ENCODE data around the gene MAMDC2.

Gene MAMDC2

DNA sequence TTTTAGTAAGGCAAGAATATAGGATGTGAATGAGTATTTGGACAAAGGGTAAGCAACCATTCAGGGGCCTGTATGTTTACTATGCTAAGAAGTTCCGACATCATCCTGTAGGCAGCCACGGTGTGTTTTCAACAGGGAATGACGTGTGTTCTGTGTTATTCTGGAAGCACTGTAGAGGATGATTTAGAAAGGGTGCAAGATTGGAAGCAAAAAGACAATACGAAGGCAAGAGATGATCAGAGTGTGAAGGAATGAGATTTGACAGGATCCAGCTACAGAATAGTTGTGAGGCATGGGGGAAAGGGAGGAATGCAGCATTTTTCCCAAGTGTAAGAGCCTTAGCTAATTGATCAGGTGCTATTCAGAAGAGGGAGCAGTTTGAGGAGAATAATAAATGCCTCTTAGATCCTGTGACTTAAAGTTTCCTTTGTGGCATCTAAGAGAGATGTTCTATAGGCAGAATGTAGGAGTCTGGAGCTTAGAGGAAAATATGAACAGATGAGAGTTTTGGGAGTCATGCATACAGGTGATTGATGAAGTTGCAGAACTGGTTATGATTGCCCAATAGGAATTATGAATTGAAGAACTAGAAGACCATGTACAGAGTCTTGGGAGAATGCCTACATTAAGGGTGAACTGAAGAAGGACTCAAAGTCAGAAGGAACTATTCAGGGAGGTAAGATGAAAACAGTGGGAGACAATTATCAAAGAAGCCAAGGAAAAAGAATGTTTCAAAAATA lies 217.7 kb downstream of the MAMDC2 start:
- TF ChIP-seq ZNF70 (CRISPR knock-in tag; IDR thresholded peaks at IDR 0.05) (no peak), TOX (CRISPR knock-in tag; IDR thresholded peaks at IDR 0.05; ENCODE audit: borderline replicate concordance) (no peak), ZFP30 (CRISPR knock-in tag; IDR thresholded peaks at IDR 0.05) (no peak), PPARA (CRISPR knock-in tag; IDR thresholded peaks at IDR 0.05; ENCODE audit: borderline replicate concordance) (no peak), ZFP3 (CRISPR knock-in tag; IDR thresholded peaks at IDR 0.05) (no peak), CSDC2 (CRISPR knock-in tag; IDR thresholded peaks at IDR 0.05) (no peak), GLIS3 (CRISPR knock-in tag; IDR thresholded peaks at IDR 0.05) (no peak), TCF4 (CRISPR knock-in tag; IDR thresholded peaks at IDR 0.05; ENCODE audit: borderline replicate concordance) (no peak), ESRRG (CRISPR knock-in tag; IDR thresholded peaks at IDR 0.05) (no peak), RARB (CRISPR knock-in tag; IDR thresholded peaks at IDR 0.05) (no peak), ARNTL (CRISPR knock-in tag; IDR thresholded peaks at IDR 0.05; ENCODE audit: borderline replicate concordance, low read depth) (no peak), ISL1 (CRISPR knock-in tag; IDR thresholded peaks at IDR 0.05) (no peak), SNAI2 (CRISPR knock-in tag; IDR thresholded peaks at IDR 0.05) (no peak), ZNF8 (CRISPR knock-in tag; IDR thresholded peaks at IDR 0.05) (no peak), ZNF565 (CRISPR knock-in tag; conservative IDR thresholded peaks at IDR 0.05; ENCODE audit: low read depth) (no peak), BACH2 (CRISPR knock-in tag; IDR thresholded peaks at IDR 0.05; ENCODE audit: borderline replicate concordance) (no peak)
- TF ChIP-seq, protein P1, sequence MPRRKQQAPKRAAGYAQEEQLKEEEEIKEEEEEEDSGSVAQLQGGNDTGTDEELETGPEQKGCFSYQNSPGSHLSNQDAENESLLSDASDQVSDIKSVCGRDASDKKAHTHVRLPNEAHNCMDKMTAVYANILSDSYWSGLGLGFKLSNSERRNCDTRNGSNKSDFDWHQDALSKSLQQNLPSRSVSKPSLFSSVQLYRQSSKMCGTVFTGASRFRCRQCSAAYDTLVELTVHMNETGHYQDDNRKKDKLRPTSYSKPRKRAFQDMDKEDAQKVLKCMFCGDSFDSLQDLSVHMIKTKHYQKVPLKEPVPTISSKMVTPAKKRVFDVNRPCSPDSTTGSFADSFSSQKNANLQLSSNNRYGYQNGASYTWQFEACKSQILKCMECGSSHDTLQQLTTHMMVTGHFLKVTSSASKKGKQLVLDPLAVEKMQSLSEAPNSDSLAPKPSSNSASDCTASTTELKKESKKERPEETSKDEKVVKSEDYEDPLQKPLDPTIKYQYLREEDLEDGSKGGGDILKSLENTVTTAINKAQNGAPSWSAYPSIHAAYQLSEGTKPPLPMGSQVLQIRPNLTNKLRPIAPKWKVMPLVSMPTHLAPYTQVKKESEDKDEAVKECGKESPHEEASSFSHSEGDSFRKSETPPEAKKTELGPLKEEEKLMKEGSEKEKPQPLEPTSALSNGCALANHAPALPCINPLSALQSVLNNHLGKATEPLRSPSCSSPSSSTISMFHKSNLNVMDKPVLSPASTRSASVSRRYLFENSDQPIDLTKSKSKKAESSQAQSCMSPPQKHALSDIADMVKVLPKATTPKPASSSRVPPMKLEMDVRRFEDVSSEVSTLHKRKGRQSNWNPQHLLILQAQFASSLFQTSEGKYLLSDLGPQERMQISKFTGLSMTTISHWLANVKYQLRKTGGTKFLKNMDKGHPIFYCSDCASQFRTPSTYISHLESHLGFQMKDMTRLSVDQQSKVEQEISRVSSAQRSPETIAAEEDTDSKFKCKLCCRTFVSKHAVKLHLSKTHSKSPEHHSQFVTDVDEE (CRISPR knock-in tag; IDR thresholded peaks at IDR 0.05): no peak
- TF ChIP-seq, protein P2, sequence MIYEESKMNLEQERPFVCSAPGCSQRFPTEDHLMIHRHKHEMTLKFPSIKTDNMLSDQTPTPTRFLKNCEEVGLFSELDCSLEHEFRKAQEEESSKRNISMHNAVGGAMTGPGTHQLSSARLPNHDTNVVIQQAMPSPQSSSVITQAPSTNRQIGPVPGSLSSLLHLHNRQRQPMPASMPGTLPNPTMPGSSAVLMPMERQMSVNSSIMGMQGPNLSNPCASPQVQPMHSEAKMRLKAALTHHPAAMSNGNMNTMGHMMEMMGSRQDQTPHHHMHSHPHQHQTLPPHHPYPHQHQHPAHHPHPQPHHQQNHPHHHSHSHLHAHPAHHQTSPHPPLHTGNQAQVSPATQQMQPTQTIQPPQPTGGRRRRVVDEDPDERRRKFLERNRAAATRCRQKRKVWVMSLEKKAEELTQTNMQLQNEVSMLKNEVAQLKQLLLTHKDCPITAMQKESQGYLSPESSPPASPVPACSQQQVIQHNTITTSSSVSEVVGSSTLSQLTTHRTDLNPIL (CRISPR knock-in tag; IDR thresholded peaks at IDR 0.05; ENCODE audit: low read depth): no peak
- TF ChIP-seq, protein P3, sequence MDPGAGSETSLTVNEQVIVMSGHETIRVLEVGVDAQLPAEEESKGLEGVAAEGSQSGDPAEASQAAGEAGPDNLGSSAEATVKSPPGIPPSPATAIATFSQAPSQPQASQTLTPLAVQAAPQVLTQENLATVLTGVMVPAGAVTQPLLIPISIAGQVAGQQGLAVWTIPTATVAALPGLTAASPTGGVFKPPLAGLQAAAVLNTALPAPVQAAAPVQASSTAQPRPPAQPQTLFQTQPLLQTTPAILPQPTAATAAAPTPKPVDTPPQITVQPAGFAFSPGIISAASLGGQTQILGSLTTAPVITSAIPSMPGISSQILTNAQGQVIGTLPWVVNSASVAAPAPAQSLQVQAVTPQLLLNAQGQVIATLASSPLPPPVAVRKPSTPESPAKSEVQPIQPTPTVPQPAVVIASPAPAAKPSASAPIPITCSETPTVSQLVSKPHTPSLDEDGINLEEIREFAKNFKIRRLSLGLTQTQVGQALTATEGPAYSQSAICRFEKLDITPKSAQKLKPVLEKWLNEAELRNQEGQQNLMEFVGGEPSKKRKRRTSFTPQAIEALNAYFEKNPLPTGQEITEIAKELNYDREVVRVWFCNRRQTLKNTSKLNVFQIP (CRISPR knock-in tag; IDR thresholded peaks at IDR 0.05; ENCODE audit: borderline replicate concordance, low read depth): no peak
- ATAC-seq: no peak

- ATAC-seq: no peak
- TF ChIP-seq, protein P2 (CRISPR knock-in tag; IDR thresholded peaks at IDR 0.05; ENCODE audit: low read depth): no peak
- TF ChIP-seq GLIS3 (CRISPR knock-in tag; IDR thresholded peaks at IDR 0.05) (no peak), CSDC2 (CRISPR knock-in tag; IDR thresholded peaks at IDR 0.05) (no peak), ZNF565 (CRISPR knock-in tag; conservative IDR thresholded peaks at IDR 0.05; ENCODE audit: low read depth) (no peak), BACH2 (CRISPR knock-in tag; IDR thresholded peaks at IDR 0.05; ENCODE audit: borderline replicate concordance) (no peak), ZNF8 (CRISPR knock-in tag; IDR thresholded peaks at IDR 0.05) (no peak), ISL1 (CRISPR knock-in tag; IDR thresholded peaks at IDR 0.05) (no peak), SNAI2 (CRISPR knock-in tag; IDR thresholded peaks at IDR 0.05) (no peak), RARB (CRISPR knock-in tag; IDR thresholded peaks at IDR 0.05) (no peak), TOX (CRISPR knock-in tag; IDR thresholded peaks at IDR 0.05; ENCODE audit: borderline replicate concordance) (no peak), TCF4 (CRISPR knock-in tag; IDR thresholded peaks at IDR 0.05; ENCODE audit: borderline replicate concordance) (no peak), ZC3H10 (CRISPR knock-in tag; IDR thresholded peaks at IDR 0.05) (no peak), ZFP30 (CRISPR knock-in tag; IDR thresholded peaks at IDR 0.05) (no peak), ZFP3 (CRISPR knock-in tag; IDR thresholded peaks at IDR 0.05) (no peak)
- TF ChIP-seq, protein P1 (CRISPR knock-in tag; IDR thresholded peaks at IDR 0.05): no peak
- TF ChIP-seq, protein P4, sequence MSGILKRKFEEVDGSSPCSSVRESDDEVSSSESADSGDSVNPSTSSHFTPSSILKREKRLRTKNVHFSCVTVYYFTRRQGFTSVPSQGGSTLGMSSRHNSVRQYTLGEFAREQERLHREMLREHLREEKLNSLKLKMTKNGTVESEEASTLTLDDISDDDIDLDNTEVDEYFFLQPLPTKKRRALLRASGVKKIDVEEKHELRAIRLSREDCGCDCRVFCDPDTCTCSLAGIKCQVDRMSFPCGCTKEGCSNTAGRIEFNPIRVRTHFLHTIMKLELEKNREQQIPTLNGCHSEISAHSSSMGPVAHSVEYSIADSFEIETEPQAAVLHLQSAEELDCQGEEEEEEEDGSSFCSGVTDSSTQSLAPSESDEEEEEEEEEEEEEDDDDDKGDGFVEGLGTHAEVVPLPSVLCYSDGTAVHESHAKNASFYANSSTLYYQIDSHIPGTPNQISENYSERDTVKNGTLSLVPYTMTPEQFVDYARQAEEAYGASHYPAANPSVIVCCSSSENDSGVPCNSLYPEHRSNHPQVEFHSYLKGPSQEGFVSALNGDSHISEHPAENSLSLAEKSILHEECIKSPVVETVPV (CRISPR knock-in tag; IDR thresholded peaks at IDR 0.05): no peak
- TF ChIP-seq, protein P5, sequence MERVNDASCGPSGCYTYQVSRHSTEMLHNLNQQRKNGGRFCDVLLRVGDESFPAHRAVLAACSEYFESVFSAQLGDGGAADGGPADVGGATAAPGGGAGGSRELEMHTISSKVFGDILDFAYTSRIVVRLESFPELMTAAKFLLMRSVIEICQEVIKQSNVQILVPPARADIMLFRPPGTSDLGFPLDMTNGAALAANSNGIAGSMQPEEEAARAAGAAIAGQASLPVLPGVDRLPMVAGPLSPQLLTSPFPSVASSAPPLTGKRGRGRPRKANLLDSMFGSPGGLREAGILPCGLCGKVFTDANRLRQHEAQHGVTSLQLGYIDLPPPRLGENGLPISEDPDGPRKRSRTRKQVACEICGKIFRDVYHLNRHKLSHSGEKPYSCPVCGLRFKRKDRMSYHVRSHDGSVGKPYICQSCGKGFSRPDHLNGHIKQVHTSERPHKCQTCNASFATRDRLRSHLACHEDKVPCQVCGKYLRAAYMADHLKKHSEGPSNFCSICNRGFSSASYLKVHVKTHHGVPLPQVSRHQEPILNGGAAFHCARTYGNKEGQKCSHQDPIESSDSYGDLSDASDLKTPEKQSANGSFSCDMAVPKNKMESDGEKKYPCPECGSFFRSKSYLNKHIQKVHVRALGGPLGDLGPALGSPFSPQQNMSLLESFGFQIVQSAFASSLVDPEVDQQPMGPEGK (CRISPR knock-in tag; IDR thresholded peaks at IDR 0.05; ENCODE audit: borderline replicate concordance): no peak
- TF ChIP-seq, protein P3 (CRISPR knock-in tag; IDR thresholded peaks at IDR 0.05; ENCODE audit: borderline replicate concordance, low read depth): no peak
Measured at GRCh38 chr9:70262366-70262765, 218.7 kb downstream of the MAMDC2 start.

Measured in SK-N-SH treated with all-trans-retinoic acid at 6 μM for 48 hours (cell line).